ENCODE data around the gene AIF1.
A peak's percentile ranks its signal among the peaks of the same experiment; 100 is the strongest.

AIF1 gene

DNA sequence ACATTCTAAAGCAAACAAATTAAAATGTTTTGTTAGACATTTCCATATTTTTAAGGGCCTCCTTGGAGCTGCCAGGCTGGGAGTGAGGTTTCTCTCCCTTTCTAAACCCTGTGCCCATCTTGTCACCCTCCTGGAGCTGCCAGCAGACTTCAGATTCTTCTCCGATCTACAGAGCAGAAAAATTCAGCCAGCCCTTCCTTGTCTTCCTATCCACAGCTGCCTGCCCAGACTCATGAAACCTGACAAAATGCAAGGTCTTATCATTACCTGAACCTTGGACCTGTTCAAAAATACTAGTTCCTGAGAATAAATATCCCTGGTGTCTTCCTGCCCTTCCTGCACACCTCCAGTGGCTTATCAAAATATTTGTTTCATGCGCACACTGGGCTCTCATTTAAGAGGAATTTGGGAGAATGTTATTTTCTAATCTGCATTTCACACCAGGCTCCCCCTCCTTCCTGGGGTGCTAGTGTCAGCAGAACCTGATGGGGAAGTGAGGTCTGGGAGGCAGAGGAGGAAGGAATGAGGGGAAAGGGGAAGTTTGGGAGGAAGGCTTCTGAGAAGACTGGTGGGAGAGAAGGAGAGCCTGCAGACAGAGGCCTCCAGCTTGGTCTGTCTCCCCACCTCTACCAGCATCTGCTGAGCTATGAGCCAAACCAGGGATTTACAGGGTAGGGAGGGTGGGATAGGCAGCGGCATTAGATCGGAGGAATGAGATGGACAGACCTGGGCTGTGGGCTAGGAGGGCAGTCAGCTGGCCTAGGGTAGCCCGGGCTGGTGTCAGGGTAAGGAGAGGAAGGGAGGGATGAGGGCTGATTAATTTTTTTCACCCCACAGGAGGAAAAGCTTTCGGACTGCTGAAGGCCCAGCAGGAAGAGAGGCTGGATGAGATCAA is at the start of gene AIF1:
Gene AIF1, plus strand, starts transcription at position 551 of the 895 bp plus-strand sequence. Its CDS starts 96 bp downstream, at position 647.
- no peak for DNase-seq (ENCODE audit: low spot score)

- no peak for DNase-seq (ENCODE audit: low spot score)
Measured at GRCh38 chr6:31567531-31568370, 47.3 kb upstream of the AIF1 start.

DNA sequence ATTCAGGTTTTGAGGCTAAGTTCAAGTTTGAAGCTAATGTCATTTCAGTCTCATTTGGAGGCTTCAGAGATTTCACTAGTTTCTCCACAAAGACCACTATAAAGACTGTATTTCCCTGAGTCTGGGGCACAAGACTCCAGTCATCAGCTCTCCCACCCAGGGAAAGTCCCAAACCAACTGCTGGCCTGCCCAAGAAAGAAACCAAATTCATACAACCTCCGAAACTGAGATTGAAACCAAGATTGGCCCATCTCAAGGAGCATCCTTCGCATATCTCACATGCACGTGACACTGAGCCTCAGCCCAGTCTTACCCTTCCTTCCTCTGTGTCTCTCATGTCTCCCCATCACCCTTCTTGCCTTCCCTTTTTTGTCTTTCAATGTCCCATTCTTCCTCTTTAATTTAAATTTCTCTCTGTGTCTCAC is 46.5 kb upstream of the AIF1 start:
- peak; percentile 60 for DNase-seq (ENCODE audit: low spot score)

DNA sequence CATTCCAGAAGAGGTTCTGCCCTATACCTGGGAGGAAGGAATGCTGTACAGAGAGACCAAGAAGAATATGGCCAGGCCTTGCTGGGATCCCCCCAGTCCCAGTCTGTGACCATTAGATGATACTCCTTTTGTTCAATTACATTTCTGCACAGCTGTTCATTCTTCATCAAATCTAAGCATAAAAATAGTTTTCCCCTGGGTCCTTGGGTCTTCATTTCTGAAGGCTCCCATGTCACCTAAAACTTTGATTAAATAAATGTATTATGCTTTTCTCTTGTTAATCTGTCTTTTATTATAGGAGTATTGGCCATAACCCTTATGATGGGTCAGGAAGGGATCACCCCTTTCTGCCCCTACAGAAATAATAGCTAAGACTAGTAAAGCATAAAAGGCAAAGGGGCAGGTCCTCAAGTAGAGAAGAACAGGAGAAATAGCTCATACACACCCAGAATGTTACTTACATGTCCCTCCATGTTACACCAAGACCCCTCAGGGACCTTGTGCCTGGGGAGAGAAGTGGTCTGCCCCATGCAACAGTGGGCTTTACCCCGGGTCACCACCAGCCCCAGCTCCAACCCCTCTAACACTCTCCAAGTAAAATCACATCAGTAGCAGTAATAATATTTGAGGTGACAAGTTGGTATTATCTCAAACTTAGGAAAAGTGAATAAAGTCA is 45.0 kb upstream of the AIF1 start:
- DNase-seq (ENCODE audit: low spot score) = no peak

DNA sequence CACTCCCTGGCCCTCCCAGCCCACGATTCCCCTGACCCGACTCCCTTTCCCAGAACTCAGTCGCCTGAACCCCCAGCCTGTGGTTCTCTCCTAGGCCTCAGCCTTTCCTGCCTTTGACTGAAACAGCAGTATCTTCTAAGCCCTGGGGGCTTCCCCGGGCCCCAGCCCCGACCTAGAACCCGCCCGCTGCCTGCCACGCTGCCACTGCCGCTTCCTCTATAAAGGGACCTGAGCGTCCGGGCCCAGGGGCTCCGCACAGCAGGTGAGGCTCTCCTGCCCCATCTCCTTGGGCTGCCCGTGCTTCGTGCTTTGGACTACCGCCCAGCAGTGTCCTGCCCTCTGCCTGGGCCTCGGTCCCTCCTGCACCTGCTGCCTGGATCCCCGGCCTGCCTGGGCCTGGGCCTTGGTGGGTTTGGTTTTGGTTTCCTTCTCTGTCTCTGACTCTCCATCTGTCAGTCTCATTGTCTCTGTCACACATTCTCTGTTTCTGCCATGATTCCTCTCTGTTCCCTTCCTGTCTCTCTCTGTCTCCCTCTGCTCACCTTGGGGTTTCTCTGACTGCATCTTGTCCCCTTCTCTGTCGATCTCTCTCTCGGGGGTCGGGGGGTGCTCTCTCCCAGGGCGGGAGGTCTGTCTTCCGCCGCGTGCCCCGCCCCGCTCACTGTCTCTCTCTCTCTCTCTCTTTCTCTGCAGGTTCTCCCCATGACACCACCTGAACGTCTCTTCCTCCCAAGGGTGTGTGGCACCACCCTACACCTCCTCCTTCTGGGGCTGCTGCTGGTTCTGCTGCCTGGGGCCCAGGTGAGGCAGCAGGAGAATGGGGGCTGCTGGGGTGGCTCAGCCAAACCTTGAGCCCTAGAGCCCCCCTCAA is 42.8 kb upstream of the AIF1 start, which contains the start of gene LTA:
Gene LTA, plus strand, starts transcription at position 249 of the 871 bp plus-strand sequence. Its CDS starts 454 bp downstream, at position 703.
- peak; percentile 66 for DNase-seq (ENCODE audit: low spot score)

DNA sequence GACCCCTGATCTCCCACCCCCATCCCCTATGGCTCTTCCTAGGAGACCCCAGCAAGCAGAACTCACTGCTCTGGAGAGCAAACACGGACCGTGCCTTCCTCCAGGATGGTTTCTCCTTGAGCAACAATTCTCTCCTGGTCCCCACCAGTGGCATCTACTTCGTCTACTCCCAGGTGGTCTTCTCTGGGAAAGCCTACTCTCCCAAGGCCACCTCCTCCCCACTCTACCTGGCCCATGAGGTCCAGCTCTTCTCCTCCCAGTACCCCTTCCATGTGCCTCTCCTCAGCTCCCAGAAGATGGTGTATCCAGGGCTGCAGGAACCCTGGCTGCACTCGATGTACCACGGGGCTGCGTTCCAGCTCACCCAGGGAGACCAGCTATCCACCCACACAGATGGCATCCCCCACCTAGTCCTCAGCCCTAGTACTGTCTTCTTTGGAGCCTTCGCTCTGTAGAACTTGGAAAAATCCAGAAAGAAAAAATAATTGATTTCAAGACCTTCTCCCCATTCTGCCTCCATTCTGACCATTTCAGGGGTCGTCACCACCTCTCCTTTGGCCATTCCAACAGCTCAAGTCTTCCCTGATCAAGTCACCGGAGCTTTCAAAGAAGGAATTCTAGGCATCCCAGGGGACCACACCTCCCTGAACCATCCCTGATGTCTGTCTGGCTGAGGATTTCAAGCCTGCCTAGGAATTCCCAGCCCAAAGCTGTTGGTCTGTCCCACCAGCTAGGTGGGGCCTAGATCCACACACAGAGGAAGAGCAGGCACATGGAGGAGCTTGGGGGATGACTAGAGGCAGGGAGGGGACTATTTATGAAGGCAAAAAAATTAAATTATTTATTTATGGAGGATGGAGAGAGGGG is 41.6 kb upstream of the AIF1 start:
- DNase-seq (ENCODE audit: low spot score) = no peak

DNA sequence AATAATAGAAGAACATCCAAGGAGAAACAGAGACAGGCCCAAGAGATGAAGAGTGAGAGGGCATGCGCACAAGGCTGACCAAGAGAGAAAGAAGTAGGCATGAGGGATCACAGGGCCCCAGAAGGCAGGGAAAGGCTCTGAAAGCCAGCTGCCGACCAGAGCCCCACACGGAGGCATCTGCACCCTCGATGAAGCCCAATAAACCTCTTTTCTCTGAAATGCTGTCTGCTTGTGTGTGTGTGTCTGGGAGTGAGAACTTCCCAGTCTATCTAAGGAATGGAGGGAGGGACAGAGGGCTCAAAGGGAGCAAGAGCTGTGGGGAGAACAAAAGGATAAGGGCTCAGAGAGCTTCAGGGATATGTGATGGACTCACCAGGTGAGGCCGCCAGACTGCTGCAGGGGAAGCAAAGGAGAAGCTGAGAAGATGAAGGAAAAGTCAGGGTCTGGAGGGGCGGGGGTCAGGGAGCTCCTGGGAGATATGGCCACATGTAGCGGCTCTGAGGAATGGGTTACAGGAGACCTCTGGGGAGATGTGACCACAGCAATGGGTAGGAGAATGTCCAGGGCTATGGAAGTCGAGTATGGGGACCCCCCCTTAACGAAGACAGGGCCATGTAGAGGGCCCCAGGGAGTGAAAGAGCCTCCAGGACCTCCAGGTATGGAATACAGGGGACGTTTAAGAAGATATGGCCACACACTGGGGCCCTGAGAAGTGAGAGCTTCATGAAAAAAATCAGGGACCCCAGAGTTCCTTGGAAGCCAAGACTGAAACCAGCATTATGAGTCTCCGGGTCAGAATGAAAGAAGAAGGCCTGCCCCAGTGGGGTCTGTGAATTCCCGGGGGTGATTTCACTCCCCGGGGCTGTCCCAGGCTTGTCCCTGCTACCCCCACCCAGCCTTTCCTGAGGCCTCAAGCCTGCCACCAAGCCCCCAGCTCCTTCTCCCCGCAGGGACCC is 40.6 kb upstream of the AIF1 start:
- DNase-seq (ENCODE audit: low spot score) = no peak

DNA sequence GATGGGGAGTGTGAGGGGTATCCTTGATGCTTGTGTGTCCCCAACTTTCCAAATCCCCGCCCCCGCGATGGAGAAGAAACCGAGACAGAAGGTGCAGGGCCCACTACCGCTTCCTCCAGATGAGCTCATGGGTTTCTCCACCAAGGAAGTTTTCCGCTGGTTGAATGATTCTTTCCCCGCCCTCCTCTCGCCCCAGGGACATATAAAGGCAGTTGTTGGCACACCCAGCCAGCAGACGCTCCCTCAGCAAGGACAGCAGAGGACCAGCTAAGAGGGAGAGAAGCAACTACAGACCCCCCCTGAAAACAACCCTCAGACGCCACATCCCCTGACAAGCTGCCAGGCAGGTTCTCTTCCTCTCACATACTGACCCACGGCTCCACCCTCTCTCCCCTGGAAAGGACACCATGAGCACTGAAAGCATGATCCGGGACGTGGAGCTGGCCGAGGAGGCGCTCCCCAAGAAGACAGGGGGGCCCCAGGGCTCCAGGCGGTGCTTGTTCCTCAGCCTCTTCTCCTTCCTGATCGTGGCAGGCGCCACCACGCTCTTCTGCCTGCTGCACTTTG is 39.6 kb upstream of the AIF1 start, which contains the start of gene TNF:
Gene TNF, plus strand, starts transcription at position 231 of the 567 bp plus-strand sequence. Its CDS starts 177 bp downstream, at position 408.
- peak; percentile 63 for DNase-seq (ENCODE audit: low spot score)

DNA sequence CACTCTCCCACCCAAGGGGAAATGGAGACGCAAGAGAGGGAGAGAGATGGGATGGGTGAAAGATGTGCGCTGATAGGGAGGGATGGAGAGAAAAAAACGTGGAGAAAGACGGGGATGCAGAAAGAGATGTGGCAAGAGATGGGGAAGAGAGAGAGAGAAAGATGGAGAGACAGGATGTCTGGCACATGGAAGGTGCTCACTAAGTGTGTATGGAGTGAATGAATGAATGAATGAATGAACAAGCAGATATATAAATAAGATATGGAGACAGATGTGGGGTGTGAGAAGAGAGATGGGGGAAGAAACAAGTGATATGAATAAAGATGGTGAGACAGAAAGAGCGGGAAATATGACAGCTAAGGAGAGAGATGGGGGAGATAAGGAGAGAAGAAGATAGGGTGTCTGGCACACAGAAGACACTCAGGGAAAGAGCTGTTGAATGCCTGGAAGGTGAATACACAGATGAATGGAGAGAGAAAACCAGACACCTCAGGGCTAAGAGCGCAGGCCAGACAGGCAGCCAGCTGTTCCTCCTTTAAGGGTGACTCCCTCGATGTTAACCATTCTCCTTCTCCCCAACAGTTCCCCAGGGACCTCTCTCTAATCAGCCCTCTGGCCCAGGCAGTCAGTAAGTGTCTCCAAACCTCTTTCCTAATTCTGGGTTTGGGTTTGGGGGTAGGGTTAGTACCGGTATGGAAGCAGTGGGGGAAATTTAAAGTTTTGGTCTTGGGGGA is 38.9 kb upstream of the AIF1 start:
- peak; percentile 58 for DNase-seq (ENCODE audit: low spot score)

DNA sequence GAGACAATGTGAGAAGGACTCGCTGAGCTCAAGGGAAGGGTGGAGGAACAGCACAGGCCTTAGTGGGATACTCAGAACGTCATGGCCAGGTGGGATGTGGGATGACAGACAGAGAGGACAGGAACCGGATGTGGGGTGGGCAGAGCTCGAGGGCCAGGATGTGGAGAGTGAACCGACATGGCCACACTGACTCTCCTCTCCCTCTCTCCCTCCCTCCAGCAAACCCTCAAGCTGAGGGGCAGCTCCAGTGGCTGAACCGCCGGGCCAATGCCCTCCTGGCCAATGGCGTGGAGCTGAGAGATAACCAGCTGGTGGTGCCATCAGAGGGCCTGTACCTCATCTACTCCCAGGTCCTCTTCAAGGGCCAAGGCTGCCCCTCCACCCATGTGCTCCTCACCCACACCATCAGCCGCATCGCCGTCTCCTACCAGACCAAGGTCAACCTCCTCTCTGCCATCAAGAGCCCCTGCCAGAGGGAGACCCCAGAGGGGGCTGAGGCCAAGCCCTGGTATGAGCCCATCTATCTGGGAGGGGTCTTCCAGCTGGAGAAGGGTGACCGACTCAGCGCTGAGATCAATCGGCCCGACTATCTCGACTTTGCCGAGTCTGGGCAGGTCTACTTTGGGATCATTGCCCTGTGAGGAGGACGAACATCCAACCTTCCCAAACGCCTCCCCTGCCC is 38.0 kb upstream of the AIF1 start:
- no peak for DNase-seq (ENCODE audit: low spot score)

DNA sequence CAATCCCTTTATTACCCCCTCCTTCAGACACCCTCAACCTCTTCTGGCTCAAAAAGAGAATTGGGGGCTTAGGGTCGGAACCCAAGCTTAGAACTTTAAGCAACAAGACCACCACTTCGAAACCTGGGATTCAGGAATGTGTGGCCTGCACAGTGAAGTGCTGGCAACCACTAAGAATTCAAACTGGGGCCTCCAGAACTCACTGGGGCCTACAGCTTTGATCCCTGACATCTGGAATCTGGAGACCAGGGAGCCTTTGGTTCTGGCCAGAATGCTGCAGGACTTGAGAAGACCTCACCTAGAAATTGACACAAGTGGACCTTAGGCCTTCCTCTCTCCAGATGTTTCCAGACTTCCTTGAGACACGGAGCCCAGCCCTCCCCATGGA is 37.5 kb upstream of the AIF1 start:
- no peak for DNase-seq (ENCODE audit: low spot score)

GRCh38 chr6:31578184-31579118 is 36.6 kb upstream of the AIF1 start:
- no peak for DNase-seq (ENCODE audit: low spot score)

GRCh38 chr6:31579119-31579505 is 35.9 kb upstream of the AIF1 start:
- DNase-seq (ENCODE audit: low spot score) = no peak

- no peak for DNase-seq (ENCODE audit: low spot score)
Measured at GRCh38 chr6:31579546-31580437, 35.2 kb upstream of the AIF1 start.

GRCh38 chr6:31580438-31580740 is 34.6 kb upstream of the AIF1 start:
- no peak for DNase-seq (ENCODE audit: low spot score)

All from NAMALWA (cell line).